GM19193 (cell line): ENCODE data around the gene B3GNT4.

ENCODE experiments used
- POLR2A ChIP-seq: IDR thresholded peaks from 4 replicates; pipeline ENCODE4 v1.6.1; 2011; ENCODE audit not compliant: insufficient read depth, insufficient read length; ENCODE audit errors: extremely low read depth

B3GNT4 gene

DNA sequence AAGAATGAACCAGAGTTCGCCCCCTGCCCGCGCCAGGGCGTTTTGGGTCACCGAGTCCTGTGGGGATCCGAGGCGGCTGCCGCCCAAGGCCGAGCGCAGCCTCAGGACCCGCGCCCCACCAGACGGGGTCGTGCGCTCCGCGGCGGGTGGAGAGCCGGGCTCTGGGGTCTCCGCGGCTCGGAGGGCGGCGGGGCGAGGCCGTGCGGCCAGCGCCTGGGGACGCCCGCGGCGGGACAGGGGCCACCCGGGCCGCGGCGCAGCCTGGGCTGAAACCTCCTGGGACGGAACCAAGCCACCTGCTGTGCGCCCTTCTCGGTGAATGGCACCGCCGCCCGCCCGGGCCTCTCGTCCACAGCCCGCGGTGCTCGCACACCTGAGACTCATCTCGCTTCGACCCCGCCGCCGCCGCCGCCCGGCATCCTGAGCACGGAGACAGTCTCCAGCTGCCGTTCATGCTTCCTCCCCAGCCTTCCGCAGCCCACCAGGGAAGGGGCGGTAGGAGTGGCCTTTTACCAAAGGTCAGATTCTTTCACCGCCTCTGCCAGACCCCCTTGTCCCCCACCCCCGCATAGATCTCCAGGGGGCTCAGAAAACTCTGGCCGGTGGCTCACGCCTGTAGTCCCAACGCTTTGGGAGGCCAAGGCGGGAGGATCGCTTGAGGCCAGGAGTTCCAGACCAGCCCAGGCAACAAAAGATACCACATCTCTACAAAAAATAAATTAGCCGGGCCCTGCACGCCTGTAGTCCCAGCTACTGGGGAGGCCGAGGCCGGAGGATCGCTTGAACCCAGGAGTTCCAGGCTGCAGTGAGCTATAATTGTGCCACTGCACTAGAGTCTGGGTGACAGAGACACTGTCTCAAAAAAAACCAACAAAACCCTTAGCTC is 901 bp downstream of the B3GNT4 start:
- no peak for TF ChIP-seq POLR2A

DNA sequence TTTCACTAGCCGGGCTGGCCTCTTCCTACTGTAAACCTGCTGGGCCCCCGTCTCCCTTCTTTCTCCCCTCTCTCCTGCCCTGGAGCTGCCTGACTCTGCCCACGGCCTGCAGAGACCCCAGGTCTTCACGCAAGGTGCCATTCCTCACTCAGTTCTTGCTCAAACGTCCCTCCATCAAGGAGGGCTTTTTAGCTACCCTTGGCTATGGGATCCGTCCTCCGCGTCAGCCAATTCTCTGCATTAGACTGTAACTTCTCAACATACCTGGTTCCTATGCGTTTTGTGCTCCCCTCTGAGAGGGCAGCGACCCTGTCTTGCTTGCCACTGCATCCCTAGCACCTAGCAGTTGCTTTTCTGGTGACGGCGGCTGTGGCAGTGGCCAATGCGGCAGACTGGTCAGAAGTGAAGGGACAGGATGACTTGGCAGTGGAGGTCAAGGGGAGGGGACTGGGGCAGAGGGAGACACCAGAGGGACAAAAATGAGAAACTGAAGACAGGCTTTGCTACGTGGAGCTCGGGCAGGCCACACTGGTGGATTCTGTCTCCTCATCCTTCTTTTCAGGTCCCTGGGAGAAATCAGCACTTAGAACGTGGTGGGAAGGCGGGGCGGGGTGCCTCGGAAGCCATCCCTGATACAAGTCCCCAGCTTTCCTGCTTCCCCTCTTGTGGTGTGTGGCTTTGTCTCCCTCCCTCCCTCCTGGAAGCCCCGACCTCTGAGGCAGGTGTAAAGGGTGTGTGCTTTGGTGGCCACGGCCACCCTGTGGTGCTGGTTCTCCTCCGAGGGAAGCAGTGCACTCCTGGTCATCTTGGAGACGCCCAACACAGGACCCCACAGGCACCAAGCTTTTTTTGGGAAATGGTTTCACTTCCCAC is 1.8 kb downstream of the B3GNT4 start:
- TF ChIP-seq POLR2A, result no peak

DNA sequence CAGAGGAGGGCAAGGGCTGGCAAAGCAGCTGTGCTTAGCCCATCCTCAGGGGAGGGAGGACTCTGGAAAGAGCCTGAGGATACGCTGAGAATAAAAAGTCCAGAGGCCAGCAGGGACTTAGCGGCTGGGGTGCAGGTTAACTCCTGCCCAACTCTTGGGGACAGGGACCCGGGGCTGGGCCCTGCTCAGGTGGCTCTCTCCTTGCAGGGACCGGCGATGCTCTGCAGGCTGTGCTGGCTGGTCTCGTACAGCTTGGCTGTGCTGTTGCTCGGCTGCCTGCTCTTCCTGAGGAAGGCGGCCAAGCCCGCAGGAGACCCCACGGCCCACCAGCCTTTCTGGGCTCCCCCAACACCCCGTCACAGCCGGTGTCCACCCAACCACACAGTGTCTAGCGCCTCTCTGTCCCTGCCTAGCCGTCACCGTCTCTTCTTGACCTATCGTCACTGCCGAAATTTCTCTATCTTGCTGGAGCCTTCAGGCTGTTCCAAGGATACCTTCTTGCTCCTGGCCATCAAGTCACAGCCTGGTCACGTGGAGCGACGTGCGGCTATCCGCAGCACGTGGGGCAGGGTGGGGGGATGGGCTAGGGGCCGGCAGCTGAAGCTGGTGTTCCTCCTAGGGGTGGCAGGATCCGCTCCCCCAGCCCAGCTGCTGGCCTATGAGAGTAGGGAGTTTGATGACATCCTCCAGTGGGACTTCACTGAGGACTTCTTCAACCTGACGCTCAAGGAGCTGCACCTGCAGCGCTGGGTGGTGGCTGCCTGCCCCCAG is 2.8 kb downstream of the B3GNT4 start:
- no peak for TF ChIP-seq POLR2A

- no peak for TF ChIP-seq POLR2A
These were observed 3.5 kb downstream of the B3GNT4 start for GRCh38 chr12:122206976-122207375.

- TF ChIP-seq POLR2A, result no peak
These were observed 3.9 kb downstream of the B3GNT4 start for GRCh38 chr12:122207391-122207790.

DNA sequence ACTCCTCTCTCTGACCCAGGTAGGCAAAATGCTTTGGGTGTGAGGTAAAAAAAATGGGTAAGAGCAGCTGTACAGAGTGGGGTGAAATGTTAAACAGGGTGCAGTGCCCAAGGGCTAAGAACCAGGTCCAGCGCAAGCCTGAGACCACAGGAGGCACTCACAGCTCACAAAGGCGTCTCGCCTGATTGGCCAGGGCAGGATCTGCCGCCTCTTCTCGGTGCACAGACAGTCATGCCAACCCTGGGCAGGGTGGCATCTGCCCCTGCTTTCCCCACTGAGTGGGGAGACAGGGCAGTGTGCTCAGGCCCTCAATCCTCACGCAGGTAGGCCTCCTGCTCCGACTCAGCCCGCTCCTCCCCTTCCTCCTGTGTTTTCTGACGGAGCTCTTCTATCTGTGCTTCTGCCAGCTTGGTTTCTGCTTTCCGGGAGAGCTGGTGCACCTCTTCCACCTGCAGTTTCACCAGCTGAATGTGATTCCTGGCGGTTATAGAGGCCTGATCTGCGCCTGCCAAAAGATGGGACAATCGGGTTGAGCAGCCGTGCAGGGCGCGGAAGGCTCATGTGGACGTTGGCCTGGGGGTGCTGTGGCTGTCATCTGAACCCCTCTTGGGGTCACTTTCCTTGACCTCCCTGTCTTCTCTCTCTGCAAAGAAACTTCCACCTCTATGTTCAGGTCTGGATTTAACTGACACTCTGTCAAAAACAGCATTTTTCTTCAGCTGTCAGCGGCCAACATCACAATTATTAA is 4.7 kb downstream of the B3GNT4 start:
- TF ChIP-seq POLR2A, result no peak

GRCh38 chr12:122215771-122216170 is 12.3 kb downstream of the B3GNT4 start:
- no peak for TF ChIP-seq POLR2A

- no peak for TF ChIP-seq POLR2A
These were observed 12.9 kb downstream of the B3GNT4 start for GRCh38 chr12:122216445-122216844.

DNA sequence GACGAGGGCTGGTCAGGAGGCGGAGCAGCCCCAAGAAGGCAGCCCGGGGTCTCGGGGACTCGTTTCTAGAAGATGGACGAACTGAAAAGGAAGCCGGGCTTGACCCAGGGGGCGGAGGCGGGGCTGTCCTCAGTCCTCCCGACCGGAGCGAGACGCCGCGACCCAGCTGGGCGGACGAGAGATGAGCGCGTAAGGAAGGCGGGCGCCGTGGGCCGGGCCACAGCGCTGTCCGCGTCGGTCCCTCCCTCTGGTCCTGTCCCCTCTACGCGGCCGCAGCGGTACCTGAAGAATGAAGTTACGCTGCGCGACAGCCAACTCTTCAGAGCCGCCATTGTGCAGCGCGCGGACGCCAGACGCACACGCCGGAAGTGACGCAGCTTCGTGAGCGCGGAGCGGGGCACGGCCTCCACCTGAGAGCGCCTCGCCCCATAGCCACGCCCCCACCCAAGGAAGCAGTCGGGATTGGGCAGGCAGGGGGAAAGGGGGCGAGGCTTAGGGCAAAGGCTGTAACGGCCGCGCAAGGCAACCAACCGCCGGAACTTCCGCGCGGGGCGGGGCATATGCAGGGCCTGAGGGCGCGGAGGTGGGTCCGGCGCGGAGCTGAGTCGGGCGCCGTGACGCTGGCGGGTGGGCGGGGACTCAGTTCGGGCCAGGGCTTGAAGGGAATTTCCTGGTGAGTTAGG is 22.3 kb downstream of the B3GNT4 start, which contains the start of gene DIABLO:
TSS of gene DIABLO (minus strand) at position 370 of the 683 bp plus-strand sequence. CDS start at position 332, 38 bp downstream.
- TF ChIP-seq POLR2A, result peak; percentile 99

DNA sequence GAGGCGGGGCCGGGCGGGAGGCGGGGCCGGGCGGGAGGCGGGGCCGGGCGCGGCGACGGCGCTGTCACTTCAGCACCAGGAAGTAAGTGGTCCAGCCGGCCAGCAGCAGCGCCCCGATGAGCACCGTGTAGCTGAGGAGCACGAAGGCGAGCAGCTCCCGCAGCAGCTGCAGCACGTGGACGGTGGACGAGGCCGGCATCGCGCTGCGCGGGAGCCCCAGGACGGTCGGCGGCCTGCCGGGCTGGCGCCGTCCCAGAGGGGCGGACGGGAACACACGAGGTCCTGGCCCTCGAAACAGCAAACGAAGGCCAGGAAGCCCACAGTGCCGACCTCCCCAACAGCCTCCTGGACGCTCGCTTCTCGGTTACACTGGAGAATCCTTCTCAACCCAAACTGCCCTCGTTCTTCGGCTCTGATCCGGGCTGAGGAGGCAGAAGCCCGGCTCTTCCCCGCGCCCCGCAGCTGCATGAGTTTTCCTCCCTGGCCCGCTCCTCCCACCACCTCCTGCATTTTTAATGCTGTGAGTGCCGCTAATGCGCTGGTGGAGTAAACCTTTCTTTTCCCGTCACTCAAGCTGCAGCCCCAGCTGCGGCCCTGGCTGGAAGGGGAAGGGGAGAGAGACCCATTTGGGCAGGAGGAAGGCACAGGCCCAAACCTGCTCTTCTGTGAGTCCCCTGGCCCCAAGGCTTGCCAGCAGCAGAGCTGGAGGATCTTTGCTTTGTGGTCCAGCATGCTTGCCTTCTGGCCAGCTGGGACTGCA is 23.0 kb downstream of the B3GNT4 start:
- TF ChIP-seq POLR2A, result no peak

GRCh38 chr12:122227341-122227740 is 23.8 kb downstream of the B3GNT4 start:
- no peak for TF ChIP-seq POLR2A

GRCh38 chr12:122228092-122228491 is 24.6 kb downstream of the B3GNT4 start:
- TF ChIP-seq POLR2A, result no peak

DNA sequence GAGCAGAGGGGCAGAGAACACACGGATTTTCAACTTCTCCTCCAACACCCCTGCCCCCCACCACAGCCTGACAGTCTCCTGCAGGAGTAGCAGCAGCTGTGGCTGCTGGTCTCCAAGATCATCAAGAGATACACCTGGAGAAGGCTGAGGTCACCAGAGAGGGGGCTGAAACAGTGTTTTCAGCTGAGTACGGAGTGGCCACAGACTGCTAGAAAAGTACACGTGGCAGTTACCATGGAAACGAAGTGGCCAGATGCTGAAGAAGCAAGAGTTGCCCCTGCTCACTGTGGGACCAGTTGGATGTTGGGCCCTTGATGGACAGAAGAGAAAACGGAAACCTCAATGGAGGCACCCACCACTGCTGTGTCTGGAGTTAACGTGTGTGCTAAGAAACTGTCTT is 27.3 kb downstream of the B3GNT4 start:
- TF ChIP-seq POLR2A, result no peak
